NCI-H187 (cell line): ENCODE data around the gene NF2.

Experiments
- DNase-seq, 2 experiments: peaks; one replicate each; lab custom pipeline; 2025; lab: John Stamatoyannopoulos, UW

The NF2 gene

GRCh38 chr22:29631725-29632124, 28.3 kb downstream of the NF2 start:
- no peak for DNase-seq

- DNase-seq, result no peak
Measured at GRCh38 chr22:29632672-29633071, 29.2 kb downstream of the NF2 start.

GRCh38 chr22:29633514-29634312, 30.3 kb downstream of the NF2 start:
- no peak for DNase-seq

GRCh38 chr22:29634847-29635246, 31.4 kb downstream of the NF2 start:
- DNase-seq, result no peak

- DNase-seq, result no peak
Measured at GRCh38 chr22:29635734-29636357, 32.4 kb downstream of the NF2 start.

DNA sequence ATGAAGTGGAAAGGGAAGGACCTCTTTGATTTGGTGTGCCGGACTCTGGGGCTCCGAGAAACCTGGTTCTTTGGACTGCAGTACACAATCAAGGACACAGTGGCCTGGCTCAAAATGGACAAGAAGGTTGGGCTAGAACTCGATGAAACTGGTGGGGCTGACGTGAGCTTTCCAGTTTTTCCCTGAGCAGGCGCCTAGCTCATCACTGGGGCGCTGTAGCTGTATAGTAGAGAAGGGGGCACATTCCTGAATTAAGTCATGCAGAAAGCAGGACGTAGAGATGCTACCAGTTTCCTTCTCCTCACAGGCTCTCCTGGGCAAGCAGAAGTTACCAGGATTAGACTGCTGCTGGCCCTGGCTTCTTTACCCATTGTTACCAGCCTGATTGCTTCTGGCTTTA, 33.3 kb downstream of the NF2 start:
- no peak for DNase-seq

GRCh38 chr22:29637181-29637580, 33.7 kb downstream of the NF2 start:
- no peak for DNase-seq

- DNase-seq, result no peak
Measured at GRCh38 chr22:29638678-29639077, 35.2 kb downstream of the NF2 start.

- DNase-seq, result no peak
Measured at GRCh38 chr22:29639096-29639495, 35.7 kb downstream of the NF2 start.

- DNase-seq, result no peak
Measured at GRCh38 chr22:29641042-29641699, 37.7 kb downstream of the NF2 start.

DNA sequence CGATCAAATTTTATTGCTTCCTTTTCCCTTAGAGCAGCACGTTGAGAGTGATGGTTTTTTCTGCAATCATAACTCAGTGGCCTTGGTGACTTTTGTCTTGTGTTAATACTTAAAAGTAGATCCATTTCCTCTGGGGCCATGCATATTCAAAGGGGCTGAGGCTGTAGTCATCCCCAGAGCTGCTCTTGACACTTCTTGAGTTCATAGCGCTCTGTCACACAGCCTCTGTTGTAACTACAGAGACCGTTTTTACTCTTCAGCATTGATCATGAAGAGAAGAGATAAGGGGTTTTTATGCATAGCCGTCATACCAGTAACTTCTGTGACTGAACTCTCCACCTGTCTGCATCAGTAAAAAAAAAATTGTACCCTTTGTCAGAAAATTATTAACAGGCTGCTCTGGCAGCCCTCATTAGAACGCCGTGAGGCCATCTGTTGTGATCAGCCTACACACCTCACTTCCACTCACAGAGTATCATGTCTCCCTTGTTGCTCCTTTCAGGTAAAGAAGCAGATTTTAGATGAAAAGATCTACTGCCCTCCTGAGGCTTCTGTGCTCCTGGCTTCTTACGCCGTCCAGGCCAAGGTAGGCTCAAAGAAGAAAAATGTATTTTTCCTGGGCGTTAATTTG, 38.4 kb downstream of the NF2 start:
- DNase-seq, result no peak

- DNase-seq, result no peak
Measured at GRCh38 chr22:29642694-29643093, 39.3 kb downstream of the NF2 start.

GRCh38 chr22:29647954-29648737, 44.7 kb downstream of the NF2 start:
- DNase-seq, result no peak

- no peak for DNase-seq
Measured at GRCh38 chr22:29650370-29650769, 46.9 kb downstream of the NF2 start.

GRCh38 chr22:29651652-29652051, 48.2 kb downstream of the NF2 start:
- DNase-seq, result no peak

DNA sequence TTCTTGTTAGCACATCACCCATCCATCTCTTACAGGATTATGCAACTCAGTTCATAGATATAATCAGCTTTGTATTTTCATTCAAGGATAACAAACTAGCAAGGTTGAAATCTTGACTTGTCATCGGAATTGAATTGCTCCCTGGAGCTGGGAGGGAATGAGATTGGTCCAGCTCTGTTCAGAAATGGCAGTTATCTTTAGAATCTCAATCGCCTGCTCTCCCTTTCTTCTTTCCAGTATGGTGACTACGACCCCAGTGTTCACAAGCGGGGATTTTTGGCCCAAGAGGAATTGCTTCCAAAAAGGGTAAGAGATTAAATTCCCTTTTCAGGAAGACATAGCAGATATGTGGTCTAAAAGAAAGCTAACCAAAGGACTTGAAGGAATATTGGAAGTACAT, 51.0 kb downstream of the NF2 start:
- no peak for DNase-seq

DNA sequence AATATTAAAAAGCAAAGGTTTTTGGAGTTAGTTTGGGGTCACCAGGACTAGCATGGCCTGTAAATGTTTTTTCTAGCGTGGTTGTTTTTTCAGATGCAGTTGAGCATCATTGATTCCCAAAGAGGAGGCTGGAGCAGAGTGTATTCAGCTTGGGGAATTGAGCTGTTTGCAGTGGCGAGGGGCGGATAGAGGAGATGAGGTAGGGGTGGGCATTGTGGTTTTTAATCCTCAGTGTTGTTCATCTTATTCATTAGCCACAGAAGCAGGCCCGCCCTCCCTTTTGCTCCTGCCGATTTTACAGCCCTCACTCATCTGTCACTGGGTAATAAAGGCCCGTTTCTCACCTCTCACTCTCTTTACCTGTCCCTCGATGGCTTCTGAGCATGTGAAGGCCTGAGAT, 51.4 kb downstream of the NF2 start:
- DNase-seq, result no peak

- no peak for DNase-seq
Measured at GRCh38 chr22:29658176-29658575, 54.7 kb downstream of the NF2 start.

- no peak for DNase-seq
Measured at GRCh38 chr22:29660021-29660420, 56.6 kb downstream of the NF2 start.

- no peak for DNase-seq
Measured at GRCh38 chr22:29661336-29661735, 57.9 kb downstream of the NF2 start.

GRCh38 chr22:29663180-29663821, 59.9 kb downstream of the NF2 start:
- peak; percentile 14 to 35 for DNase-seq
